Caco-2 (cell line): Measurements from ENCODE around the gene MYT1. TPM values are rescaled to one million over a fixed set of nuclear protein-coding genes. Genes with fewer than 3 reads are reported as not detected.

ENCODE experiments used
- BruUV-seq: library from RNA; stranded (reverse); fragments of 400-500 nt; replicated peaks from 2 replicates; lab custom pipeline; 2021; lab: Mats Ljungman, UMichigan
- CTCF ChIA-PET: fragments of 300-600 bp; sonication (Branson Sonifier 250); formaldehyde crosslinking; loops from one replicate; lab custom pipeline; 2022; ENCODE audit warnings: antibody characterized with exemption; lab: Charles Lee
- POLR2A ChIA-PET: fragments of 300-600 bp; sonication (Branson Sonifier 250); formaldehyde crosslinking; loops from one replicate; lab custom pipeline; 2022; ENCODE audit warnings: antibody characterized with exemption; lab: Charles Lee
- DNase-seq, 2 experiments: peaks; one replicate each; pipeline versions ENCODE4 v3.0.0 to v3.0.0-alpha.2; 2020 to 2022
- H3K27me3 ChIP-seq: replicated peaks from 2 replicates; pipeline ENCODE4 v1.6.0; 2011; ENCODE audit warnings: low read length; ENCODE audit not compliant: control insufficient read depth, insufficient read depth
- H3K36me3 ChIP-seq: 2 replicates; pipeline ENCODE4 v1.5.1; 2011; ENCODE audit warnings: low read length; ENCODE audit not compliant: control insufficient read depth, insufficient read depth
- H3K4me1 ChIP-seq: fragments of 250-450 bp; sonication (Bioruptor Pico); 2 replicates; pipeline ENCODE4 v1.5.1; 2020; ENCODE audit warnings: mild to moderate bottlenecking
- H3K4me3 ChIP-seq: 2 replicates; pipeline ENCODE4 v1.5.1; 2011; ENCODE audit warnings: low read depth, mild to moderate bottlenecking, control low read depth, low read length
- H3K9me3 ChIP-seq: fragments of 250-450 bp; sonication (Bioruptor Pico); 2 replicates; pipeline ENCODE4 v1.5.1; 2020; ENCODE audit warnings: mild to moderate bottlenecking, moderate library complexity
- H3K27ac Mint-ChIP-seq: one replicate; pipeline ENCODE4 v1.8.0; 2022; ENCODE audit warnings: mixed read lengths; ENCODE audit not compliant: unreplicated experiment
- H3K27me3 Mint-ChIP-seq: one replicate; pipeline ENCODE4 v1.8.0; 2022; ENCODE audit warnings: mixed read lengths; ENCODE audit not compliant: insufficient read depth, unreplicated experiment
- H3K36me3 Mint-ChIP-seq: one replicate; pipeline ENCODE4 v1.8.0; 2022; ENCODE audit warnings: mild to moderate bottlenecking, mixed read lengths; ENCODE audit not compliant: insufficient read depth, unreplicated experiment
- H3K4me1 Mint-ChIP-seq: one replicate; pipeline ENCODE4 v1.8.0; 2022; ENCODE audit warnings: low read depth, mixed read lengths; ENCODE audit not compliant: unreplicated experiment
- H3K4me3 Mint-ChIP-seq: one replicate; pipeline ENCODE4 v1.8.0; 2022; ENCODE audit warnings: mild to moderate bottlenecking, moderate library complexity, mixed read lengths; ENCODE audit not compliant: unreplicated experiment
- H3K9me3 Mint-ChIP-seq: one replicate; pipeline ENCODE4 v1.8.0; 2022; ENCODE audit warnings: mixed read lengths; ENCODE audit not compliant: unreplicated experiment
- CTCF ChIP-seq, 2 experiments: fragments of 200-600 bp in 1 of 2; IDR thresholded peaks; 1 replicate in 1 of 2; 2 replicates in 1 of 2; pipeline versions ENCODE4 v1.5.1 to v1.8.0; 2011 to 2022; ENCODE audit warnings: antibody characterized with exemption in 1 of 2, control low read depth in 1 of 2, inconsistent platforms in 1 of 2, low read depth in 1 of 2, low read length in 1 of 2, mild to moderate bottlenecking in 1 of 2, moderate library complexity in 1 of 2; ENCODE audit not compliant: insufficient read depth in 1 of 2, severe bottlenecking in 1 of 2, unreplicated experiment in 1 of 2
- intact Hi-C: fragments of 100-400 bp; cut with micrococcal nuclease; formaldehyde crosslinking; loops from one replicate; pipeline ENCODE4 v1.10.0; 2022; ENCODE audit not compliant: unreplicated experiment
- total RNA-seq: library from RNA; stranded (reverse); gene quantifications from 2 replicates; pipeline ENCODE4 v1.2.3, GENCODE V29; 2022

MYT1 gene
- total RNA-seq, 1 experiment from 2014 or later: 0.25 TPM

DNA sequence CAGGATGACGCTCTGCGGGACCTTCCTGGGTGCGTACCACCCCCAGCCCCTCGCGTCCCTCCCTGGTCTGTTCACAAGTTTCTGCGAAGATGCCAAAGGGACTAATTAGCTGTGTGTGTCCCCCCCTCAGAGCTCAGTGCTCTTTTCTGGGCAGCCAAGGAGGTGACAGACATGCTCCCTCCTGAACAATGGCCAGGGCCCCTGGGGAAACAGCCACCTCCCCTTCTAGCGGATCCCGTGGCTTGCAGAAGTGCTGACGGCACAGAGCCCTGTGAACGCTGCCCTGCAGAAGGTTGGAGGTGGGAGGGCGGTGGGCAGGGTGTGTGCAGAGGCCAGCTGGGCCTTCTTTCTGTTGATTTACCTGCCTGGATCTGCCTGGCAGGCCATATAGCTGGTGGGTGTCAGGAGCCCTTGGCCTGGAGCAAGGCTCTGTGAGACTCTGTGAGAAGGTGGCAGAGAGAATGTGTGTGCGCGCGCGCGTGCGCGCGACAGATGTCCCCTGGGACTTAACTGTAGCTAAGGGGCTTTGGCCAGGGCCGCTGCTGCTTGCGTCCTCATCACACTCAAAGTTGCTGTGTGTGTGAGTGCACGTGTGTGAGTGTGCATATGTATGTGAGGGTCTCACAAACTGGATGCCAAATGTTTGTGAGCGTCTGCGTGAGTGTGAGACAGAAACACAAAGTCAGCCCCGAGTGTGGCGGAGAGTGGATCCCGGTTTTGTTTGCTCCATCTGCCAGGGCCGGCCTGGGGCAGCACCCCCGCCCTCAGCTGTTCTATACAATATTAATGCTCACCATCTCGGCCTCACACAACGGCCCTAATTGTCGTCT lies 3.5 kb upstream of the MYT1 start:
- H3K4me1 Mint-ChIP-seq: no peaks in the 10 kb centered on the region
- no peaks in the 10 kb centered on the region for H3K9me3 Mint-ChIP-seq
- no peak for TF ChIP-seq CTCF (IDR thresholded peaks at IDR 0.05; ENCODE audit: insufficient read depth in 1 of 2, low read depth in 1 of 2, low read length in 1 of 2, severe bottlenecking in 1 of 2, unreplicated experiment in 1 of 2)
- intact Hi-C loops: no loop called here
- no peak for DNase-seq
- CTCF ChIA-PET: interaction anchor here (1.2 kb wide), 1 partner anchor 23 kb away, joined by 3 read pairs; no protein-coding TSS in a partner anchor
- H3K27me3 Mint-ChIP-seq: peaks cover 40% of the 10 kb centered on the region
- Histone ChIP-seq H3K9me3 (no peaks in the 10 kb centered on the region), H3K4me3 (no peak overlapping the region), H3K27me3 (peaks cover 2% of the 10 kb centered on the region), H3K36me3 (no peaks in the 10 kb centered on the region), H3K4me1 (no peaks in the 10 kb centered on the region)
- no TSS peak for BruUV-seq
- no peak overlapping the region for H3K4me3 Mint-ChIP-seq
- POLR2A ChIA-PET: no interaction called here
- no peak overlapping the region for H3K27ac Mint-ChIP-seq
- no peaks in the 10 kb centered on the region for H3K36me3 Mint-ChIP-seq

DNA sequence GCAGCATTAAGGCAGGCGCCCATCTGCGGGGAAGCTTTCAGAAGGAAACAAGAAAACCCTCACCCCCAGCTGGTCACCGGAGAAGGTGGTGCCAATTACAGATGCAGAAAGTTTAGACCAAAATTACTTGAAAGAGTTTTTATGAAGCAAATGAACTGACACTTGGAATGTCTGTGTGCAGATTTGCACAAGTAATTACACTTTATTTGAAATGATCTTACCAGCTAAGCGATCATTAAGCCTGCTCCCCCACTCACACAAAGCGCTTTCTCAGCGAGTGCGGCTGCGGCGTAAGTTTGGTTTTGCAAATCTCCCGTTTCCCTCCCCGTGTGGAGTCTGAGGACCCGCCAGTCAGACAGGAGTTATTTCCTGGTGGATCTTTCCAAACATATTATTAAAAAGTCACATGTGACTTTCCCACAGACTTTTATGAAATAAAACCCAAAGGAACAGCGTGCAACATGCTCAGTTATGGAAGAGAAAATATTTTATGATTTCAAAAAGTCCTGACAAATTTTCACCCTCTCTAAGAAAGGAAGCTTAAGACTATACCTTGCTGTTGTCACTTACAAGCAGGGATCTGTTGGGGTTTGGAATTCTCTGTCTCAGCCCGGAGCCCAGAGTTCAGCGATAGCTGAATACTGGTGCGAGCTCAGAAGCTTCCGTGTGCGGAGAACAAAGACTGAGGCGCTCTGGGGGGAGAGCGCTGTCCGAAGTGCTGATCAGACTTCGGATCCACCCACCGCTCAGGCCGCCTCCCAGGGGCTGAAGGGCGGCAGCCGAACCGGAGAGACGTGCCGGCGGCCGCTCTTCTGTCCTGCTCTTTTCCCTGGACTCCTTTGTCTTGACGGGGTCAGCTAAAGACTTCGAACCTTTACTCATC lies 2.7 kb upstream of the MYT1 start:
- CTCF ChIA-PET: interaction anchor here (1.2 kb wide), 1 partner anchor 22 kb away, joined by 3 read pairs; no protein-coding TSS in a partner anchor
- no peak overlapping the region for H3K4me3 ChIP-seq
- Mint-ChIP-seq H3K27ac (no peak overlapping the region), H3K9me3 (no peaks in the 10 kb centered on the region), H3K4me3 (no peak overlapping the region), H3K36me3 (no peaks in the 10 kb centered on the region), H3K27me3 (peaks cover 40% of the 10 kb centered on the region), H3K4me1 (no peaks in the 10 kb centered on the region)
- no peaks in the 10 kb centered on the region for H3K4me1 ChIP-seq
- no TSS peak for BruUV-seq
- TF ChIP-seq CTCF (IDR thresholded peaks at IDR 0.05; ENCODE audit: insufficient read depth in 1 of 2, low read depth in 1 of 2, low read length in 1 of 2, severe bottlenecking in 1 of 2, unreplicated experiment in 1 of 2): no peak
- intact Hi-C loops: no loop called here
- peaks cover 5% of the 10 kb centered on the region for H3K27me3 ChIP-seq
- no peaks in the 10 kb centered on the region for H3K36me3 ChIP-seq
- H3K9me3 ChIP-seq: no peaks in the 10 kb centered on the region
- POLR2A ChIA-PET: no interaction called here
- peak; percentile 75 to 85 for DNase-seq

- Histone ChIP-seq H3K27me3 (peaks cover 7% of the 10 kb centered on the region), H3K4me1 (no peaks in the 10 kb centered on the region), H3K36me3 (no peaks in the 10 kb centered on the region), H3K9me3 (no peaks in the 10 kb centered on the region), H3K4me3 (no peak overlapping the region)
- Mint-ChIP-seq H3K4me3 (no peak overlapping the region), H3K27me3 (peaks cover 48% of the 10 kb centered on the region), H3K36me3 (no peaks in the 10 kb centered on the region), H3K4me1 (no peaks in the 10 kb centered on the region), H3K27ac (no peak overlapping the region), H3K9me3 (no peaks in the 10 kb centered on the region)
- ChIA-PET POLR2A (no interaction called here), CTCF (interaction anchor here (1.2 kb wide), 1 partner anchor 21 kb away, joined by 3 read pairs; no protein-coding TSS in a partner anchor)
- BruUV-seq: no TSS peak
- DNase-seq: no peak
- intact Hi-C loops: no loop called here
- no peak for TF ChIP-seq CTCF (IDR thresholded peaks at IDR 0.05; ENCODE audit: insufficient read depth in 1 of 2, low read depth in 1 of 2, low read length in 1 of 2, severe bottlenecking in 1 of 2, unreplicated experiment in 1 of 2)
Observed at GRCh38 chr20:64162239-64162910, 1.9 kb upstream of the MYT1 start.
